GM23248 (cell line): Measurements from ENCODE around the gene PNPT1. TPM values are rescaled to one million over a fixed set of nuclear protein-coding genes. Genes with fewer than 3 reads are reported as not detected.
"Not testable (repeated sequence)": the region's sequence is repeated elsewhere in the genome, so short reads cannot be mapped to it uniquely, and the experiment has no call there.

ENCODE experiments used
- DNase-seq: peaks from one replicate; pipeline ENCODE4 v3.0.0-alpha.2; 2015
- H2AFZ ChIP-seq: fragments of 200-600 bp; sonication (generic); 2 replicates; pipeline ENCODE4 v1.6.1; 2016; ENCODE audit warnings: antibody characterized with exemption
- H3F3A ChIP-seq: fragments of 200-600 bp; sonication (generic); 2 replicates; pipeline ENCODE4 v1.6.1; 2016; ENCODE audit warnings: mild to moderate bottlenecking, antibody characterized with exemption, mixed run types; ENCODE audit not compliant: insufficient read depth
- H3K27ac ChIP-seq: fragments of 200-600 bp; sonication (generic); 2 replicates; pipeline ENCODE4 v1.5.1; 2016; ENCODE audit warnings: mild to moderate bottlenecking
- H3K27me3 ChIP-seq: fragments of 200-600 bp; sonication (generic); replicated peaks from 2 replicates; pipeline ENCODE4 v1.6.1; 2016; ENCODE audit warnings: mild to moderate bottlenecking; ENCODE audit not compliant: insufficient read depth
- H3K36me3 ChIP-seq: fragments of 200-600 bp; sonication (generic); 2 replicates; pipeline ENCODE4 v1.6.1; 2016; ENCODE audit warnings: low read depth, mild to moderate bottlenecking
- H3K4me1 ChIP-seq: fragments of 200-600 bp; sonication (generic); 2 replicates; pipeline ENCODE4 v1.6.1; 2016; ENCODE audit warnings: mild to moderate bottlenecking; ENCODE audit not compliant: insufficient read depth
- H3K4me2 ChIP-seq: fragments of 200-600 bp; sonication (generic); one replicate; pipeline ENCODE4 v1.6.1; 2016; ENCODE audit warnings: mild to moderate bottlenecking; ENCODE audit not compliant: unreplicated experiment
- H3K4me3 ChIP-seq: fragments of 200-600 bp; sonication (generic); 2 replicates; pipeline ENCODE4 v1.5.1; 2016; ENCODE audit warnings: mild to moderate bottlenecking
- H3K79me2 ChIP-seq: fragments of 200-600 bp; sonication (generic); 2 replicates; pipeline ENCODE4 v1.6.1; 2016; ENCODE audit warnings: mild to moderate bottlenecking; ENCODE audit not compliant: insufficient read depth
- H3K9ac ChIP-seq: fragments of 200-600 bp; sonication (generic); 2 replicates; pipeline ENCODE4 v1.6.1; 2016; ENCODE audit warnings: mild to moderate bottlenecking
- H3K9me2 ChIP-seq: fragments of 200-600 bp; sonication (generic); 2 replicates; pipeline ENCODE4 v1.6.1; 2016; ENCODE audit warnings: mixed run types, mild to moderate bottlenecking, moderate library complexity; ENCODE audit not compliant: insufficient read depth
- H3K9me3 ChIP-seq: fragments of 200-600 bp; sonication (generic); one replicate; pipeline ENCODE4 v1.6.1; 2017; ENCODE audit warnings: low read depth
- H4K20me1 ChIP-seq: fragments of 200-600 bp; sonication (generic); 2 replicates; pipeline ENCODE4 v1.6.0; 2016; ENCODE audit not compliant: insufficient read depth
- EZH2 ChIP-seq: fragments of 200-600 bp; sonication (generic); IDR thresholded peaks from 2 replicates; pipeline ENCODE4 v1.6.1; 2018; ENCODE audit warnings: antibody characterized with exemption, mild to moderate bottlenecking; ENCODE audit not compliant: insufficient read depth, poor library complexity, severe bottlenecking
- EZH2phosphoT487 ChIP-seq: fragments of 200-600 bp; sonication (generic); IDR thresholded peaks from 2 replicates; pipeline ENCODE4 v1.6.1; 2018; ENCODE audit warnings: antibody characterized with exemption, moderate library complexity, mild to moderate bottlenecking, low read depth; ENCODE audit not compliant: insufficient read depth
- WGBS, 2 experiments: methylation state at CpG; one replicate each; pipeline ENCODE4 v1.1.6; 2015 to 2017; ENCODE audit warnings: low lambda C conversion rate in 2 of 2, low coverage in 1 of 2; ENCODE audit errors: missing lambda C conversion rate in 2 of 2; 5-methylcytosine and 5-hydroxymethylcytosine counted together
- in situ Hi-C: fragments of 300-500 bp; cut with MboI; formaldehyde crosslinking; loops from 2 replicates; pipeline ENCODE4 v1.15.0; 2020
- polyA plus RNA-seq: library from polyadenylated mRNA; unstranded; fragments of >200 nt; fragmentation: Nextera tagmentation; extraction: Ambion mirVana; gene quantifications from 2 replicates; pipeline ENCODE4 v1.2.1, GENCODE V29; 2016
- total RNA-seq: library from RNA; depleted of rRNA; stranded (reverse); fragments of >200 nt; shearing (Covaris generic); gene quantifications from 2 replicates; pipeline ENCODE4 v1.2.3, GENCODE V29; 2014

Gene PNPT1
- total and polyA plus RNA-seq, 2 experiments from 2014 or later, result 17.3 to 21.9 TPM

GRCh38 chr2:55705027-55705653, 11.5 kb upstream of the PNPT1 start:
- H3K79me2 ChIP-seq, result no peaks in the 10 kb centered on the region
- no peaks in the 10 kb centered on the region; the same call in 1 of the 2 replicates for H3K27me3 ChIP-seq
- WGBS, 2 experiments, result 2 to 7% methylated on average over 7 of the region's 7 CpGs
- no peak for TF ChIP-seq EZH2phosphoT487
- TF ChIP-seq EZH2, result no peak
- H3K27ac ChIP-seq, result no peak overlapping the region
- peak; percentile 46 for DNase-seq
- no peak overlapping the region for H3K4me2 ChIP-seq
- no peaks in the 10 kb centered on the region for H3K4me1 ChIP-seq
- no peaks in the 10 kb centered on the region for H3F3A ChIP-seq
- no peak overlapping the region for H3K9ac ChIP-seq
- no peaks in the 10 kb centered on the region for H3K9me3 ChIP-seq
- H3K4me3 ChIP-seq, result peak overlapping the region; percentile 55
- in situ Hi-C loops, result no loop called here
- no peaks in the 10 kb centered on the region for H3K36me3 ChIP-seq
- H3K9me2 ChIP-seq, result no peaks in the 10 kb centered on the region
- peak overlapping the region; percentile 75 for H2AFZ ChIP-seq
- H4K20me1 ChIP-seq, result no peaks in the 10 kb centered on the region

- DNase-seq, result no peak
- Histone ChIP-seq H3K27ac (no peak overlapping the region), H3K4me1 (no peaks in the 10 kb centered on the region), H4K20me1 (no peaks in the 10 kb centered on the region), H3K9ac (no peak overlapping the region), H3K36me3 (no peaks in the 10 kb centered on the region), H3K27me3 (peaks cover 9% of the 10 kb centered on the region; the same call in 1 of the 2 replicates), H3K9me2 (no peaks in the 10 kb centered on the region), H3K4me2 (no peak overlapping the region), H3K9me3 (no peaks in the 10 kb centered on the region), H3F3A (no peaks in the 10 kb centered on the region), H3K4me3 (no peak overlapping the region), H3K79me2 (no peaks in the 10 kb centered on the region), H2AFZ (no peak overlapping the region)
- in situ Hi-C loops, result no loop called here
- 31 to 42% methylated on average over 4 of the region's 4 CpGs for WGBS, 2 experiments
- TF ChIP-seq EZH2 (no peak), EZH2phosphoT487 (no peak)
Observed at GRCh38 chr2:55703350-55703749, 9.7 kb upstream of the PNPT1 start.

- H4K20me1 ChIP-seq, H3K9me3 ChIP-seq, H3F3A ChIP-seq, H3K27me3 ChIP-seq, DNase-seq, in situ Hi-C loops, H3K9me2 ChIP-seq, H3K27ac ChIP-seq, H3K36me3 ChIP-seq: not testable (repeated sequence)
- H3K4me3 ChIP-seq, result peak overlapping the region; percentile 97
- peak overlapping the region; percentile 75 for H3K9ac ChIP-seq
- peaks cover 62% of the 10 kb centered on the region for H3K79me2 ChIP-seq
- WGBS, 2 experiments, result 26 to 31% methylated on average over 5 of the region's 5 CpGs
- H3K4me2 ChIP-seq, result peak overlapping the region; percentile 84
- H2AFZ ChIP-seq, result peak overlapping the region; percentile 95
- H3K4me1 ChIP-seq, result peaks cover 22% of the 10 kb centered on the region
Observed at GRCh38 chr2:55692740-55693139, 904 bp downstream of the PNPT1 start.

- TF ChIP-seq EZH2phosphoT487, result no peak
- no peak for TF ChIP-seq EZH2
- in situ Hi-C loops, result no loop called here
- H2AFZ ChIP-seq, result no peak overlapping the region
- H3K4me2 ChIP-seq, result peak overlapping the region; percentile 22
- peaks cover 7% of the 10 kb centered on the region; the same call in 1 of the 2 replicates for H3F3A ChIP-seq
- no peaks in the 10 kb centered on the region for H3K9me3 ChIP-seq
- no peaks in the 10 kb centered on the region for H3K9me2 ChIP-seq
- H3K27me3 ChIP-seq, result no peaks in the 10 kb centered on the region
- no peaks in the 10 kb centered on the region for H3K79me2 ChIP-seq
- WGBS, 2 experiments, result 23 to 29% methylated on average over 3 of the region's 3 CpGs
- H3K9ac ChIP-seq, result peak overlapping the region; percentile 7; the same call in 1 of the 2 replicates
- H3K36me3 ChIP-seq, result peaks cover 29% of the 10 kb centered on the region; the same call in 1 of the 2 replicates
- no peaks in the 10 kb centered on the region for H4K20me1 ChIP-seq
- peak overlapping the region; percentile 41 for H3K27ac ChIP-seq
- DNase-seq, result peak; percentile 63
- no peak overlapping the region for H3K4me3 ChIP-seq
- H3K4me1 ChIP-seq, result peaks cover 10% of the 10 kb centered on the region
Observed at GRCh38 chr2:55672630-55673029, 21.0 kb downstream of the PNPT1 start.

- no peak for TF ChIP-seq EZH2
- TF ChIP-seq EZH2phosphoT487, result no peak
- Histone ChIP-seq H3K36me3 (peaks cover 27% of the 10 kb centered on the region; the same call in 1 of the 2 replicates), H2AFZ (no peak overlapping the region), H3F3A (peaks cover 7% of the 10 kb centered on the region; the same call in 1 of the 2 replicates), H4K20me1 (no peaks in the 10 kb centered on the region), H3K4me1 (peaks cover 10% of the 10 kb centered on the region), H3K9me2 (no peaks in the 10 kb centered on the region), H3K9me3 (no peaks in the 10 kb centered on the region), H3K4me2 (no peak overlapping the region), H3K27me3 (no peaks in the 10 kb centered on the region), H3K4me3 (no peak overlapping the region), H3K27ac (no peak overlapping the region), H3K79me2 (no peaks in the 10 kb centered on the region), H3K9ac (no peak overlapping the region)
- in situ Hi-C loops, result no loop called here
- DNase-seq, result no peak
Observed at GRCh38 chr2:55668956-55669355, 24.7 kb downstream of the PNPT1 start.
